Progenitor cell of endocrine pancreas (in vitro differentiated cells): Measurements from ENCODE around the gene NUPR2. TPM values are rescaled to one million over a fixed set of nuclear protein-coding genes. Genes with fewer than 3 reads are reported as not detected.
"Not testable (repeated sequence)": the region's sequence is repeated elsewhere in the genome, so short reads cannot be mapped to it uniquely, and the experiment has no call there.

Source experiments
- DNase-seq: peaks from one replicate; pipeline ENCODE4 v3.0.0; 2021; ENCODE audit warnings: low spot score; ENCODE audit not compliant: unreplicated experiment
- H3K27ac Mint-ChIP-seq: 2 replicates; pipeline ENCODE4 v1.8.0; 2021; ENCODE audit warnings: mild to moderate bottlenecking, moderate library complexity, mixed read lengths
- H3K27me3 Mint-ChIP-seq: 2 replicates; pipeline ENCODE4 v1.8.0; 2021; ENCODE audit warnings: mixed read lengths
- H3K36me3 Mint-ChIP-seq: 2 replicates; pipeline ENCODE4 v1.8.0; 2022; ENCODE audit warnings: mixed read lengths; ENCODE audit not compliant: insufficient read depth
- H3K4me1 Mint-ChIP-seq: 2 replicates; pipeline ENCODE4 v1.8.0; 2021; ENCODE audit warnings: low read depth, mixed read lengths
- H3K4me3 Mint-ChIP-seq: 2 replicates; pipeline ENCODE4 v1.8.0; 2021; ENCODE audit warnings: low read depth, mild to moderate bottlenecking, moderate library complexity, mixed read lengths
- H3K9me3 Mint-ChIP-seq: 2 replicates; pipeline ENCODE4 v1.8.0; 2021; ENCODE audit warnings: low read depth, mixed read lengths
- total RNA-seq: library from RNA; stranded (reverse); gene quantifications from 2 replicates; pipeline ENCODE4 v1.2.1, GENCODE V29; 2021
- TF ChIP-seq, protein P1 (sequence below): fragments of 200-600 bp; sonication (generic); IDR thresholded peaks from one replicate; pipeline ENCODE4 v1.5.0; 2021; ENCODE audit warnings: antibody characterized with exemption, mild to moderate bottlenecking; ENCODE audit not compliant: unreplicated experiment

Gene NUPR2
- total RNA-seq, 1 donor from 2014 or later: not detected

GRCh38 chr7:56083150-56083785 is 32.9 kb downstream of the NUPR2 start:
- Mint-ChIP-seq H3K27ac (peak overlapping the region; percentile 68), H3K4me1 (no peaks in the 10 kb centered on the region), H3K27me3 (no peaks in the 10 kb centered on the region), H3K4me3 (no peak overlapping the region), H3K9me3 (no peaks in the 10 kb centered on the region), H3K36me3 (peaks cover 6% of the 10 kb centered on the region)
- TF ChIP-seq, protein P1, sequence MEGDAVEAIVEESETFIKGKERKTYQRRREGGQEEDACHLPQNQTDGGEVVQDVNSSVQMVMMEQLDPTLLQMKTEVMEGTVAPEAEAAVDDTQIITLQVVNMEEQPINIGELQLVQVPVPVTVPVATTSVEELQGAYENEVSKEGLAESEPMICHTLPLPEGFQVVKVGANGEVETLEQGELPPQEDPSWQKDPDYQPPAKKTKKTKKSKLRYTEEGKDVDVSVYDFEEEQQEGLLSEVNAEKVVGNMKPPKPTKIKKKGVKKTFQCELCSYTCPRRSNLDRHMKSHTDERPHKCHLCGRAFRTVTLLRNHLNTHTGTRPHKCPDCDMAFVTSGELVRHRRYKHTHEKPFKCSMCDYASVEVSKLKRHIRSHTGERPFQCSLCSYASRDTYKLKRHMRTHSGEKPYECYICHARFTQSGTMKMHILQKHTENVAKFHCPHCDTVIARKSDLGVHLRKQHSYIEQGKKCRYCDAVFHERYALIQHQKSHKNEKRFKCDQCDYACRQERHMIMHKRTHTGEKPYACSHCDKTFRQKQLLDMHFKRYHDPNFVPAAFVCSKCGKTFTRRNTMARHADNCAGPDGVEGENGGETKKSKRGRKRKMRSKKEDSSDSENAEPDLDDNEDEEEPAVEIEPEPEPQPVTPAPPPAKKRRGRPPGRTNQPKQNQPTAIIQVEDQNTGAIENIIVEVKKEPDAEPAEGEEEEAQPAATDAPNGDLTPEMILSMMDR: no peak
- no peak for DNase-seq

GRCh38 chr7:56081626-56082340 is 34.4 kb downstream of the NUPR2 start:
- peaks cover 6% of the 10 kb centered on the region for H3K36me3 Mint-ChIP-seq
- no peak overlapping the region for H3K4me3 Mint-ChIP-seq

DNA sequence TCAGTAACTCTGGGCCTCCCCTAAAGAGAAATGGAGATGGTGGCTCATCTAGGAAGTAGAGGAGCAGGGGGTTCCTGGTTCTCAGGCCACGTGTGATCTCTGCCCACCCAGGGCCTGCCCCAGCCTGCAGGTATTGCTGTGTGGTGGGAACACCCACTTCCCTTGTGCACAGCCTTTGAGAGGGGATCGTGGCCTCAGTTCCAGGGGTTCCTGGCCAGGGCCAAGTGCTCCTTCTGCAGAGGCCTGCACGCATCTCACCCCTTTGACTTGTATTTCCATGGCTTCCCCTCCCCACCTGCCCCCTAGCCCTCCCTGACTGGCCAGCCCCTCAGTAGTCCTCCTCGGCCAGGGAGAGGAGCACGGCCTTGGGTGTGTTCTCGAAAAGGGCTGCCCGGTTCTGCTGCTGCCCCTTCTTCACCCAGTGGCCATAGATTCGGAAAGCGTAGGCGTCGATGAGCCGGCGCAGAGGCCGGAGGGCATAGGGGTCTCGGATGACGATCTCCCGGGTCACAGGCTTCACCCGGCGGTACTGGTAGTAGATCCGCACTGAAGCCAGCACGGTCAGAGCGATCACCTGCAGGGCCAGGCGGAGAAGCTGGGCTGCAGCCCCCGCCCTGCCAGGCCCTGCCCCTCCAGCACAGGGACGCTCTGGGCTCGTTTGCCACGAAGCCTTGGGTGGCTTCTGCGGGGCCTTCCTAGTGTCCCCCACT is 35.3 kb downstream of the NUPR2 start:
- not testable (repeated sequence) for H3K9me3 Mint-ChIP-seq, H3K4me1 Mint-ChIP-seq, H3K4me3 Mint-ChIP-seq, H3K27me3 Mint-ChIP-seq, DNase-seq, H3K27ac Mint-ChIP-seq, H3K36me3 Mint-ChIP-seq

More at GRCh38 chr7:56081626-56082340, 34.4 kb downstream of the NUPR2 start:
- no peak overlapping the region for H3K27ac Mint-ChIP-seq
- no peak for DNase-seq
- TF ChIP-seq, protein P1: no peak
- no peaks in the 10 kb centered on the region for H3K4me1 Mint-ChIP-seq
- H3K9me3 Mint-ChIP-seq: no peaks in the 10 kb centered on the region
- H3K27me3 Mint-ChIP-seq: no peaks in the 10 kb centered on the region

- no peak overlapping the region for H3K4me3 Mint-ChIP-seq
- H3K36me3 Mint-ChIP-seq: peaks cover 6% of the 10 kb centered on the region
- no peaks in the 10 kb centered on the region for H3K4me1 Mint-ChIP-seq
- no peak for DNase-seq
- no peak overlapping the region for H3K27ac Mint-ChIP-seq
- H3K9me3 Mint-ChIP-seq: no peaks in the 10 kb centered on the region
- TF ChIP-seq, protein P1: peak; percentile 20
- no peaks in the 10 kb centered on the region for H3K27me3 Mint-ChIP-seq
These were observed 36.6 kb downstream of the NUPR2 start for GRCh38 chr7:56079450-56080185.

- DNase-seq: no peak
- H3K36me3 Mint-ChIP-seq: peaks cover 8% of the 10 kb centered on the region
- no peaks in the 10 kb centered on the region for H3K27me3 Mint-ChIP-seq
- TF ChIP-seq, protein P1: no peak
- no peak overlapping the region for H3K4me3 Mint-ChIP-seq
- peaks cover 1% of the 10 kb centered on the region for H3K4me1 Mint-ChIP-seq
- no peak overlapping the region for H3K27ac Mint-ChIP-seq
- no peaks in the 10 kb centered on the region for H3K9me3 Mint-ChIP-seq
These were observed 38.0 kb downstream of the NUPR2 start for GRCh38 chr7:56078196-56078595.
